ENCODE data around the gene PIERCE2.
A peak's percentile ranks its signal among the peaks of the same experiment; 100 is the strongest.
"Not testable (repeated sequence)": the region's sequence is repeated elsewhere in the genome, so short reads cannot be mapped to it uniquely, and the experiment has no call there.

Gene PIERCE2, protein sequence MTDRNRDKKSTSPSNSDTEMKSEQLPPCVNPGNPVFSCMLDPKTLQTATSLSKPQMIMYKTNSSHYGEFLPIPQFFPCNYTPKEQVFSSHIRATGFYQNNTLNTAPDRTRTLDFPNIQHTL

DNA sequence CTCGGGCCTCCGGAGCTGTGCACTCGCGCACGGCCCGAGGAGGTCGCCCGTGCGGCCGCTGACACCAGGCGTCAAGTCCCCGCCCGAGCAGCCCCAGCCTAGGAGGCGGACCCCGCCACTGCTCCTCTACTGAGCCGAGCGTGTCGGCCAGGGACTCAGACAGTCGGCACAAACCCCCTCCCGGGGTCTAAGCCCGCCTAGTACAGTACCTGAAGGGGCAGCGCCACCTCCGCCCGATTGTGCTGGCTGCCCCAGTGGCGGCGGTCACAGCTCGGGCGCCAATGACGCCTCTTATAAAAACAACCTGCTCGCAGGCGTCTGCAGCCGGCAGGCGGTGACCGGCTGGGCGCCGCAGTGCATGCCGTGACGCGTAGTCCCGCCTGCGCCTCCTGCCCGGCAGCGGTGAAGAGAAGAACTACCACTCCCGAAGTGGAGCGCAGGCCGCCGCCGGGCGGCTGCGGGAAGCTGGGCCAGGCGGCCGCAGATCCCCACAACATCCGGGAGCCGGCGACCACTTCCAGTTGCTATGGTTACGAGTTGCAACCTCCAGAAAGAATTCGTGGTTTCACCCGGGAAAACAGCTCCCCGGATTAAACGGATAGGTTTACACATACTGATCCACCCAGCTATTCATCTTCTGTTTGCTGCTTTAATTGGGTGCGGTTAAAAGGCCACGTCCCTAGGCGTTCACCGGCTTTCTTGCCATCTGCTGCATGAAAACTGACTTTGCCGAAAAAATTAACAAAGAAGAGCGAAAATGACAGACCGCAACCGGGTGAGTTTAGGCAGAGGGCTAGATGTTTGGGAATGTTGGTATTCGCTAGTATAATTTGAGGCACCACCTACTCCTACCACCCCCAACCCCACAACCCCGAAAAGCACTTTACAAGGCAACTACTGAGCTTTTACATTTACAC, at the start of gene PIERCE2, which contains the start of gene CCPG1:
Gene PIERCE2, plus strand, starts transcription at position 484 of the 917 bp plus-strand sequence. Its CDS starts 274 bp downstream, at position 758.
Gene CCPG1, minus strand, starts transcription at position 348 of the 917 bp plus-strand sequence. CDS start 18,935 bp downstream, outside the sequence.
- peak; percentile 98 for DNase-seq

DNA sequence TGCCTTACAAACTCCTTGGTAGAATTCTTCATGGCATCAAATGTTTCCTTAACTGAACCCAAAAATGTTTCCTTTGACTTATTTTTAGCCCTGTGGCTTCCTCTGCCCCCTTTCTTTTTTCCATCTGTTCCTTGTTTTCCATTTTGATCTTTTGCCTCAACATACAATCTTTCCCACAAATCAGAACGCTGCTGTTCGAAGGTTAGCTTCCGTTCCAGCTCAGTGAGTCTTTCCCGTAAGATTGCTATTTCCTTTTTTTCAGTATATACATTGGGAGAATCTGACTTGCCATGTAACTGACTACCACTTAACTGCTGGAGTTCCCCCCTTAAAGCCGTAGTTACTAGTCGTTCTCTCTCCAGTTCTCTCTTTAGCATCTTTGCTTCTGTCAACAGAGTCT, 48.0 kb upstream of the PIERCE2 start:
- DNase-seq: no peak

DNA sequence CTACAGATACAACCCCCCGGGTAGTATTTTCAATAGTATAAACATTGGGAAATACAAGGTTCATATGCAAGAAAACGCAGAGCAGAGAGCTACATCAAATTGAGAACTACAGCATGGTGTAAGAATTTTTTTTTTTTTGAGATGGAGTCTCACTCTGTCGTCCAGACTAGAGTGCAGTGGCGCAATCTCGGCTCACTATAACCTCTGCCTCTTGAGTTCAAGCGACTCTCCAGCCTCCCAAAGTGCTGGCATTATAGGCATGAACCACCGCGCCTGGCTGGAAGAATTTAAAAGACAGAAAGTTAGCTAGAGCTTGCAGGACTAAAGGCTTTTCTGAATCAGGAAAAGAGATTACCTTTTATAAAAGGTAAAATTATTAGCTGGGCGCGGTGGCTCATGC, 47.2 kb upstream of the PIERCE2 start:
- no peak for DNase-seq

DNA sequence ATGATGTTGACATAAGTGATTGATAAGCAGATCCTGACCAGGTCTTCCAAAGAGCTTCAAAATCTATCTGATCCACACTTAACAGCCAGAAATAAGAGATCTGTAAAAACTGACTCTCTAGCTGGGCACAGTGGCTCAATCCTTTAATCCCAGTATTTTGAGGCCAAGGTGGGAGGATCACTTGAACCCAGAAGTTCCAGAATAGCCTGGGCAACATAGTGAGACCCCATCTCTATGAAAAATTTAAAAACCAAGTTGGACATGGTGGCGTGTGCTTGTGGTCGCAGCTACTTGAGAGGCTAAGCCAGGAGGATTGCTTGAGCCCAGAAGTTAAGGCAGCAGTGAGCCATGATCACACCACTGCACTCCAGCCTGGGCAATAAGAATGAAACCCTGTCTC, 45.7 kb upstream of the PIERCE2 start:
- DNase-seq: no peak

DNA sequence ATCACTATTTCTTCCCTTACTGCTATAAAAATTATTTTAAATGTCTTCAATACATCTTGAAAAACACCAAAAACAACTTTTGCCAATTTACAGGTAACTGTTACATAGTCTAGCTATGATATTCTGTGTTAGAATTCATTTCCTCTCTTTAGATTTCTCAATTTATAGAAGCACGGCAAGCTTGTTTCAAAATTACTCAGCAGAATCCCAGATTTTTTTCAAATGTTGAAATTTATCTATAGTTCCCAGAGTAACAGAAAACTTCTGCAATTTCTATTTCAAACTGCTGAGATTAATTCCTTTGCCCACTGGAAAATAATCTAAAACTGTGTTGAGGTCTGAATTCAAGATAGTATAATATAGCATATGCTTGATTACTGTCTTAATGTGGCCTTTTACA, 41.3 kb upstream of the PIERCE2 start:
- no peak for DNase-seq

DNA sequence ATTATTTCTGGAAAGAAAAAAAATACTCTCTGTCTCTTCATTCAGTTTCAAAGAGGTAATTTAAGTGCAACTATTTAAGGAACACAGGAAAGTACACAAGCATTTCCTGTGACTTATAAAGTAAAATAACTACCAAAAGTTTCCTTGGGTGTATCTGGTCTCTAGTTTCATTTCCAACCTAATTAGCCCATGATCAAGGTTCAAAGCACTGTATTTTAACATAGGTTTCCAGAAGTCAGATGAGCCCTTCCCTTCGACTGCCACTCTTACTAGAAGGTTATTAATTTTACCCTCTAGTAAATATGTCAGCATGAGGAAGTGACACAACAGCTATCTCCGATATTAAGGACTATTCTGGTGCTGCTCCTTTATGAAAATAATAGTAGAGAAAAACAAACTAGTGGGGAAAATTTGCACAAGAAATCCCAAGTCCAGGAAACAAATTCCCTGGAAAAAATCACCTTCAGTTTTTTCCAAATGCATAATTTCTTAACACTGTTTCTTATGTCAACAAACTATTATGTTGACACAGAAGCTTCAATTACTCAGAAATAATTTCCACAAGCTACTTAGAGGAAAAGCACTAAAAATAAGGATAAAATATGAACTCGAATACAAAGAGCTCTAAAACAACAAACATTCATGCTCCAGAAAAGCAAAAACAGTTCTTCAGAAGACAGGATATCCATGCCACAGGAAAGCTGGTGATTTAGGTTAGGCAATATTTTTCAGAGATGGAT, 35.4 kb upstream of the PIERCE2 start:
- no peak for DNase-seq

DNA sequence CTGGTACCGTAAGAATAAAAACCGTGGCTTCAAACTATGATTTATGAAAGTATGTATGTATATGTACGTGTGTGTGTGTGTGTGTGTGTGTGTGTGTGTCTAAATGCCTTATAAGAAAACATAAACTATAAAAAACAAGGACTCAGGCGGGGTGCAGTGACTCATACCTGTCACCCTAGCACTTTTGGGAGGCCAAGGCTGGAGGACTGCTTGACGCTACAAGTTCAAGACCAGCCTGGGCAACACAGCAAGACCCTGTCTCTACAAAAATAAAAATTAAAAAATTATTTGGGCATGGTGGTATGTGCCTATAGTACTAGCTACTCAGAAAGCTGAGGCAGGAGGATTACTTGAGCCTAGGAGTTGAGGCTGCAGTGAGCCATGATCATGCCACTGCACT, 29.2 kb upstream of the PIERCE2 start:
- no peak for DNase-seq

DNA sequence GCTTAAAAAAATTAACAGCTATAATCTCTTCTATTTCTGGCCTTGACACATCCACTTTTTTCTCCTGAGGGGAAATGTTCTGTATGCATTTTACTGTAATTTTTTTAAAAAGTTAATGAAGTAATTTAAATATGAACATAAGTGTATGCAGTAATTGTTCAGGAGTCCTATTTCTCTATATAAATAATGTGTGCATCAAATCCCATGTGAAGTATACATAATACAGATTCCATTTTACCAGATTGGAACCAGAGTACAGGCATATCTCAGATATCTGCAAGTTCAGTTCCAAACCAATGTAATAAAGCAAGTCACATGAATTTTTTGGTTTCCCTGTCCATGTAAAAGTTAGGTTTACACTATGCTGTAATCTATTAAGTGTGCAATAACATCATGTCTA, 26.7 kb upstream of the PIERCE2 start:
- no peak for DNase-seq

DNA sequence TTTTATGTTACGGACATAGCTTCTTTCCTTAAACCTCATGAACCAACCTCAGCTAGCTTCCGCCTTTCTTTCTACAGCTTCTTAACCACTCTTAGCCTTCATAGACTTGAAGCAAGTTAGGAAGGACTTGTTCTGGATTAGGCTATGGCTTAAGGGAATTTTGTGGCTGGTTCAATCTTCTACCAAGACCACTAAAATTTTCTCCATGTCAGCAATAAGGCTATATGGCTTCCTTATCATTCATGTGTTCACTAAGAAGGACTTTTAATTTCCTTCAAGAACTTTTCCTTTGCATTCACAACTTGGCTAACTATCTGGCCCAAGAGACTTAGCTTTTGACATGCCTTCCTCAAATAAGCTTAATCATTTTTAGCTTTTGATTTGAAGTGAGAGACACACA, 24.6 kb upstream of the PIERCE2 start:
- DNase-seq: no peak

DNA sequence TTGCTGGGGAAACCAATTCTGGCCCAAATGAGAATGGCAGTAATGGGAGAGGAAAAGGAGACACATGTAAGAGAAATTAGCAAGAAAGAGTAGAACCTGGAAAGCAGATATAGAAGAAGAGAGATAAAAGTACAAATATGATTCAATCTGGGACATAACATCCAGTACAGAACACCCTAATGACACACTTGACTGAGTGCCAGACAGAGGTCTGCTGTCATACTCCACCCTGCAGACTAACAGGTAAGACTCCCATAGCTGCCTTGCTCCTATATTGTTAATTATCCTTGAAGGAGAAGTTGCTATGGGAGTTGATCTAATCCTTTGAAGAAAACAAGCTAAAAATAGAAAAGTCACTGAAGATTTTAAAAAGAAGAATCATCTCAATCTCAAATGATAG, 21.3 kb upstream of the PIERCE2 start:
- no peak for DNase-seq

DNA sequence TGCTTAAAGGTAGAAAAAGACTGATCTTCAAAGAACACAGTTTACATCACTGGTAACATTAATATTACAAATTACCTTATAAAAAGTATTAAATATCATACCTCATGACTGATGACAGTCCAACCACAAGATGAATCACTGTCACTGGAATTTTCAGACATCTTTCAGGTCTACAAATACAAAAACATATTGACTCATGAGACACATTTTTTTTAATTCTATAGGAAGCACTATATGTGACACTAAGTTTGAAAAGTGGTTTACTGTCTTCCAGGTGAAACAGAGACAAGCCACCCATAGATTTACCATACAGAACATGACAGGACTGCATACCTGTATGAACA, 19.1 kb upstream of the PIERCE2 start:
- DNase-seq: no peak

DNA sequence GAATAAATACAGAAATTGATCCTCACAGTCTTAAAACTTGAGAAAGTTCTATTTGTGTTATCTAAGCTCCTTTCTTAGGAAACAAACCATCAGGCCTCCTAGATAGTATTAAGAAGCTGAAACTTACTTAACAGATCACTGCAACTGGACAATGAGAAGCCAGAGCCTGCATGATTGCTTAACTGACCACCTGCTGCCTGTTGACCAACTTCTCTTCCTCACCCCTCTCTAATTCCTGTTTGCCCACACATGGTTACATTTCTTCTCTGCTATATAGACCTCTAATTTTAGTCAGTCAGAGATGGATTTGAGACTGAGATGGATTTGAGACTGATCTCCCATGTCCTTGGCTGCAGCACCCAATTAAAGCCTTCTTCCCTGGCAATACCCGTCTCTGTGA, 13.6 kb upstream of the PIERCE2 start:
- DNase-seq: no peak

DNA sequence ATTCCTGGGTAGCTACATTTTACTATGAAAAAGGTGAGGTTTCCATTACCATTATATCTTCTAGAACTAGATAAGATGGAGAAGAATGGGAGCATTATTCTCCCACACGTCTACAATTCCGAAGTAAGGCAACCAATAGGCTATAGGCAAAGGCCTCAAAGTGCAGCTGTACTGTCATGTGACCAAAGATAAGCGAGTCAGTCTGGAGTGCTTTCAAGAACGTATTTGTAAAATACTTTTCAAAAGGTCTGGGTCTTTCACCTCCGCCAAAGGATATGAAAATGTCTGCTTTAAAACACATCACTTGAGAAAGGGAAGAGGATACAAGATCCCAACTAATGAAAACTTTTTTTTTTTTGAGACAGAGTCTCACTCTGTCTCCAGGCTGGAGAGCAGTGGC, 10.1 kb upstream of the PIERCE2 start:
- DNase-seq: no peak

DNA sequence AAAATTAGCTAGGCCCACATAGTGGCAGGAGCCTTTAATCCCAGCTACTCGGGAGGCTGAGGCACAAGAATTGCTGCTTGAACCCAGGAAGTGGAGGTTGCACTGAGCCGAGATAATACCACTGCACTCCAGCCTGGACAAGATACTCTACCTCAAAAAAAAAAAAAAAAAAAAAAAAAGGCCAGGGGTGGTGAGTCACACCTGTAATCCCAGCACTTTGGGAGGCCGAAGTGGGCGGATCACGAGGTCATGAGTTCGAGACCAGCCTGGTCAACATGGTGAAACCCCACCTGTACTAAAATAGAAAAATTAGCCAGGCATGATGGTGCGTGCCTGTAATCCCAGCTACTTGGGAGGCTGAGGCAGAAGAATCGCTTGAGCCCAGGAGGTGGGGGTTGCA, 8.2 kb upstream of the PIERCE2 start:
- not testable (repeated sequence) for DNase-seq

DNA sequence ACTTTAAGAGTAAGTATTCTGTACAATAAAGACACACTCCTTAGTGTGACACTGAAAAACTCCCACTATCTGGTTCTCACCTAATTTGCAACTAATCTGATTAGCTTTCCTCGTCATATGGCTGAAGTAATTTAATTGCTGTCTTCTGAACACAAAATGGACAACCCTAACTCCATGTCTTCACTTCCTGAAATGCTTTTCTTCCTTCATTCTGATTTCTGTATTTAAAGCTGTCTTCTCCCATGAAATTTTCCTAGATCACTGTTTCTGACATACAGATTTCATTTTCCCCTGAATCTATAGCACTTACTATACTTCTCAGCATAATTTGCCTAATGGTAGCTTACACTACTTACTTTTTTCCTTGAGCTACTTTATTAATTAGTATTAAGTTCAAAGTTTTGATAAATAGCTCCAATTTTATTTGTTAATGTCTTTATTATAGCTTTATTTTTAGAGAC, 6.5 kb upstream of the PIERCE2 start:
- no peak for DNase-seq

DNA sequence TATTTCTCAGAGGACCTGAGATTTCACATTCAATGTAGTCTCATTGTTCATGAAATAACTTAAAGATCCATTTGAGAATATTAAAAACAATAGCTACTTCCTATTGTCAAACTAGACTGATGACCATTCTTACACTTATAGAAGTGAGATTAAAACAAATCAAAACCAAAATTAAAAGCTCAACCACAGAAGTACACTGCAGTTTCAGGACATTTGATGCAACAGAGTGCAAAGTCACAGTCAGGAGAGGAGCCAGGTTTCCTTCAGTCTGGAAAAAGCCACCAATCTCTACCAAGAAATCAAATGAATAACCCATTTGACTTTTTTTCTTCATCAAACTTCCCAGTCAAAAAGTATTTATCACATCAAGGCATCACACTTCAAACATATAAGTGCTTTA, 5.6 kb upstream of the PIERCE2 start:
- no peak for DNase-seq

DNA sequence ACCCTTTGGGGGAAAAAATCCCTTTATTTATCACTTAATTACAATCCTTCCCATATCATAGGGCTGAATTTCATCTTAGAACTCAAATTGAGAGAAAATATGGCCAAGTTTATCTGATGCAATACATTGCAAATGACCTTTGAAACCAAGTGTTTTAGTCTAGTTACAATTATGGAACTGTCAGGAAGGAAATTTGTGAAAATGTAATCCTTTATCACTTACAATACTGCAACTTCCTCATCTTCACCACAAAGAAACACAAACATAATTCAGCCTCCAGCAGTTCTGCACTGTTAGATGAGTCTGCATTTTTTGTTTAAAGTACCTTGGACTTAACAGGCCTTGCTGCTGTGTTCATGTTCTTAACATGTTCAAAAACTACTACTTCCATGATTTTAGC, 4.8 kb upstream of the PIERCE2 start:
- DNase-seq: no peak

DNA sequence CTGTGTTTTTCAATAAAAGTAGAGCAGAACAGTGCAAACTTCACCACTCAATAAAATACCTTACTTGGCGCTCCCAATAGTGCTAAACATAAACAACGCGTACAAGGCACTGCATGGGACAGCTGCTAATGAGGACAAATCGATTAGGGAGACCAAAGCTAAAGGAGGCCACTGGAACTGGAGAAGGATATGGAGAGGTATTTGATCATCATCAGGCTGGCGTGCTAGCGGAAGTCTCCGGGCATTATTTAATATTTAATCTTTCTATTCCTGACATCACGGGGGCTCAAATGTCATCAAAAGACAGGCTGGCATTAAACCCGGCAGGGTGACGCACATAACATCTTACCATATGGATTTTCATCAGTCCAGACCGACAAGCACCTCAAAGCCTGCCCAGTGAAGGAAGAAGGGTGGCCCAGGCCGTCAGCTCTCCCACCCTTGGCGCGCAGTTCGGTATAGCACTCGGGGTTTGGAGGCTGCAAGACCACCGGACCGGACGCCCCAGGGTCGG, 740 bp upstream of the PIERCE2 start:
- DNase-seq: no peak

DNA sequence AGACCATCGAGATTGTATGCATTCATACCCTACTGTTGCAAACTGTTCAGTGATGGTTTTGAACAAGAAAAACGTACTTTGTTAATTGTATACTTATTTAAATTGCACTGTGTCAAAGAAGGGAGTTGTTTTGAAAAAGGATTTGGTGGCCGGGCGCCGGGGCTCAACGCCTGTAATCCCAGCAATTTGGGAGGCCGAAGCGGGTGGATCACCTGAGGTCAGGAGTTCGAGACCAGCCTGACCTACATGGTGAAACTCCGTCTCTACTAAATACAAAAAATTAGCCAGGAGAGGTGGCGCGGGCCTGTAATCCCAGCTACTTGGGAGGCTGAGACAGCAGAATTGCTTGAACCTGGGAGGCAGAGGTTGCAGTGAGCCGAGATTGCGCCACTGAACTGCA, 681 bp downstream of the PIERCE2 start:
- DNase-seq: not testable (repeated sequence)

DNA sequence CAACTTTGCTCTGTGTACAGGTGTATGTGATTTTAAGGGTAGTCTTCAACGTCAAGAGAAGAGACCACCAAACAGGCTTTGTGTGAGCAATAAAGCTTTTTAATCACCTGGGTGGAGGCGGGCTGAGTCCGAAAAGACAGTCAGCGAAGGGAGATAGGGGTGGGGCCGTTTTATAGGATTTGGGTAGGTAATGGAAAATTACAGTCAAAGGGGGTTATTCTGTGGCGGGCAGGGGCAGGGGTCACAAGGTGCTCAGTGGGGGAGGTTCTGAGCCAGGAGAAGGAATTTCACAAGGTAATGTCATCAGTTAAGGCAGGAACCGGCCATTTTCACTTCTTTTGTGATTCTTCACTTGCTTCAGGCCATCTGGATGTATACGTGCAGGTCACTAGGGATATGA, 9.4 kb downstream of the PIERCE2 start:
- DNase-seq: not testable (repeated sequence)

DNA sequence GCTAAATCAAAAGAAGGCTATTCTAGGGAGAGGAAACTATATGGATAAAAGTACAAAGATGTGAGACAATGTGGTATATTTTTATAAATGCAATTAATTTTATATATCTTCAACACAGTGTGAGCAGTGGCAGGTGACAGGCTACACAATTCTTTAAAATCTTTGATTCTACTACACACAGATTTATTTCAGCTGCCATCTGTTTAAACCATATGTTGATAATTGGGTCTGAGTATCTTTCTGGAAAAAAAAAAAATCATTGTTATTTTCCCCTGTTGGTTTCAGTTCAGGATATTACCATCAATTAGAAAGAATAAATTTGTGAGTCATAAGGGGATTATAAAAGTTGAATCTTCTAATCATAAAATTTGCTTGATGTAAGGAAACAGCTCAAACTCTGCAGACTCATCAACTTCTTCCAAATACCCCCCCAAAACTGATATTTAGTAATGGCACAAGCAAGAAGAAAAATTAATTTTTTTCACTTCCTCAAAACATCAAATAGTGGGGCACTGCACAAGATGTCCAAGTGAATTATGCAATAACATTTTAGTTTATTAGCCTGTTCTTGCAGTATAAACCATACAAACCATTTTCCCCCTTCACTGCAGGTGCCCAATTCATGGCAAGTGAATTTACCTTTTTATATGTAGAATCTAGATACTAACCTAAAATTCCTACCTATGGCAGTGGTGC, 12.0 kb downstream of the PIERCE2 start:
- no peak for DNase-seq

DNA sequence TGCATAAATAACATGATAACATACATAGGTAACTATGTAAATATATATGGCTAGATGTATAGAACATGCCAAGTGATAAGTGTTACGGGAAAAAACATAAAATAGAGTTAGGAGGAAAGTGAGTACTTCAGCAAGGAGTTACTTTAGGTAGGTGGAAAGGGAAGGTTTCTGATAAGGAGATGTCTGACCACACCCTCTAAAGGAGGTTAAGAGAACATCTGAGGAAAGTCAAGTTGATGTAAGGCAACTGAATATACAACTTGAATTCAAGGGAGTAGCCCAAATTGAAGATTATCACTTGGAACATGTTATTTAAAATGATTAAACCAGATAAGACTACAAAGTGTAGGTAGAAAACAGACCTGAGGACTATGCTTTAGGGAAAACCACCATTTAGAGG, 13.8 kb downstream of the PIERCE2 start:
- DNase-seq: no peak

All from islet precursor cell (in vitro differentiated cells).